H1 (cell line): ENCODE results near the gene PHKA2. TPM values are rescaled to one million over a fixed set of nuclear protein-coding genes. Genes with fewer than 3 reads are reported as not detected.

ENCODE experiments used
- CTCF ChIA-PET: fragments of 300-600 bp; sonication (Branson Sonifier 250); formaldehyde crosslinking; loops from one replicate; lab custom pipeline; 2021; ENCODE audit not compliant: partially characterized antibody; lab: Charles Lee
- POLR2A ChIA-PET: fragments of 300-600 bp; sonication (Branson Sonifier 250); formaldehyde crosslinking; loops from one replicate; lab custom pipeline; 2021; ENCODE audit warnings: inconsistent platforms; ENCODE audit not compliant: partially characterized antibody; lab: Charles Lee
- DNase-seq, 2 experiments: peaks; one replicate each; pipeline versions ENCODE4 v3.0.0 to v3.0.0-alpha.2; 2010 to 2022; ENCODE audit warnings: low spot score in 2 of 2, low read depth in 1 of 2, mixed read lengths in 1 of 2
- FAIRE-seq: peaks from 2 replicates; lab custom pipeline; 2011; peaks lifted over from hg19 to GRCh38; lab: Jason Lieb, UNC
- H2AFZ ChIP-seq: 2 replicates; pipeline ENCODE4 v1.8.1; 2012; ENCODE audit warnings: low read length, inconsistent platforms
- H2AK5ac ChIP-seq: 2 replicates; pipeline ENCODE4 v1.6.1; 2013; ENCODE audit warnings: low read depth, low read length
- H2BK120ac ChIP-seq: replicated peaks from 2 replicates; pipeline ENCODE3; 2013; ENCODE audit warnings: low read depth, low read length, inconsistent platforms
- H2BK12ac ChIP-seq: 2 replicates; pipeline ENCODE4 v1.6.1; 2013; ENCODE audit warnings: low read depth, low read length
- H2BK15ac ChIP-seq: 2 replicates; pipeline ENCODE4 v1.6.1; 2013; ENCODE audit warnings: low read length
- H2BK20ac ChIP-seq: 2 replicates; pipeline ENCODE4 v1.6.1; 2013; ENCODE audit warnings: low read length
- H2BK5ac ChIP-seq: 2 replicates; pipeline ENCODE4 v1.6.1; 2013; ENCODE audit warnings: low read depth, low read length
- H3K14ac ChIP-seq: 2 replicates; pipeline ENCODE4 v1.6.1; 2013; ENCODE audit warnings: inconsistent platforms; ENCODE audit not compliant: insufficient read length
- H3K18ac ChIP-seq: 2 replicates; pipeline ENCODE4 v1.6.1; 2013; ENCODE audit warnings: low read length; ENCODE audit errors: extremely low read depth
- H3K23ac ChIP-seq: 2 replicates; pipeline ENCODE4 v1.6.1; 2013; ENCODE audit warnings: inconsistent platforms; ENCODE audit not compliant: insufficient read length
- H3K23me2 ChIP-seq: 2 replicates; pipeline ENCODE4 v1.6.1; 2013; ENCODE audit warnings: low read depth, low read length
- H3K27ac ChIP-seq: 2 replicates; pipeline ENCODE4 v1.6.1; 2011; ENCODE audit warnings: low read depth, low read length, inconsistent platforms
- H3K27me3 ChIP-seq, 4 experiments: replicated peaks in 1 of 4; 1 replicate in 1 of 4; 2 replicates in 3 of 4; pipeline versions ENCODE4 v1.6.1 to v1.8.1; 2011 to 2013; ENCODE audit warnings: low read length in 3 of 4, mild to moderate bottlenecking in 3 of 4, inconsistent platforms in 2 of 4, mixed read lengths in 2 of 4, moderate library complexity in 1 of 4; ENCODE audit not compliant: control insufficient read depth in 3 of 4, insufficient read depth in 3 of 4; ENCODE audit errors: extremely low read depth in 1 of 4
- H3K36me3 ChIP-seq, 4 experiments: 2 replicates each; pipeline versions ENCODE4 v1.6.1 to v1.8.1; 2011 to 2013; ENCODE audit warnings: mild to moderate bottlenecking in 4 of 4, low read length in 3 of 4, moderate library complexity in 2 of 4, control low read depth in 1 of 4, inconsistent platforms in 1 of 4; ENCODE audit not compliant: insufficient read depth in 4 of 4, control insufficient read depth in 2 of 4
- H3K4ac ChIP-seq: replicated peaks from 2 replicates; pipeline ENCODE3; 2013; ENCODE audit warnings: low read length, low read depth, mixed read lengths, inconsistent platforms; ENCODE audit not compliant: insufficient read length
- H3K4me1 ChIP-seq, 4 experiments: replicated peaks in 1 of 4; 1 replicate in 1 of 4; 2 replicates in 3 of 4; pipeline versions ENCODE4 v1.6.1 to v1.8.1; 2011 to 2013; ENCODE audit warnings: low read length in 3 of 4, inconsistent platforms in 2 of 4, mixed read lengths in 1 of 4; ENCODE audit not compliant: insufficient read depth in 4 of 4, control insufficient read depth in 3 of 4
- H3K4me2 ChIP-seq, 2 experiments: 2 replicates each; pipeline versions ENCODE4 v1.6.1 to v1.8.1; 2011 to 2013; ENCODE audit warnings: low read depth in 2 of 2, low read length in 2 of 2, control low read depth in 1 of 2, inconsistent platforms in 1 of 2, mild to moderate bottlenecking in 1 of 2; ENCODE audit not compliant: insufficient read depth in 1 of 2
- H3K4me3 ChIP-seq, 4 experiments: fragments of 200-600, 300-600 bp in 1 of 4; sonication (generic), shearing (Covaris generic), sonication (Bioruptor Twin) in 1 of 4; 2 replicates each; pipeline versions ENCODE4 v1.5.1 to v1.8.1; 2011 to 2016; ENCODE audit warnings: low read length in 4 of 4, low read depth in 3 of 4, control low read depth in 2 of 4, inconsistent platforms in 2 of 4, mild to moderate bottlenecking in 2 of 4, mixed read lengths in 1 of 4, moderate library complexity in 1 of 4; ENCODE audit not compliant: insufficient read depth in 2 of 4; ENCODE audit errors: extremely low read depth in 1 of 4
- H3K56ac ChIP-seq: replicated peaks from 2 replicates; pipeline ENCODE3; 2013; ENCODE audit warnings: low read depth, mild to moderate bottlenecking, mixed read lengths, low read length, inconsistent platforms; ENCODE audit not compliant: insufficient read length
- H3K79me1 ChIP-seq: 2 replicates; pipeline ENCODE4 v1.6.1; 2013; ENCODE audit warnings: low read depth, low read length, control low read depth
- H3K79me2 ChIP-seq, 2 experiments: 2 replicates each; pipeline versions ENCODE4 v1.6.1 to v1.8.1; 2012 to 2013; ENCODE audit warnings: low read length in 2 of 2, mild to moderate bottlenecking in 2 of 2, inconsistent platforms in 1 of 2; ENCODE audit not compliant: insufficient read depth in 2 of 2, control insufficient read depth in 1 of 2
- H3K9ac ChIP-seq, 4 experiments: replicated peaks in 1 of 4; 1 replicate in 1 of 4; 2 replicates in 3 of 4; pipeline versions ENCODE4 v1.6.1 to v1.8.1; 2011 to 2013; ENCODE audit warnings: low read depth in 3 of 4, low read length in 3 of 4, control low read depth in 2 of 4, mild to moderate bottlenecking in 2 of 4, moderate library complexity in 2 of 4, inconsistent platforms in 1 of 4; ENCODE audit errors: extremely low read depth in 1 of 4
- H3K9me3 ChIP-seq, 2 experiments: 2 replicates each; pipeline versions ENCODE4 v1.6.1 to v1.8.1; 2012 to 2013; ENCODE audit warnings: mild to moderate bottlenecking in 2 of 2, moderate library complexity in 2 of 2, control low read depth in 1 of 2, inconsistent platforms in 1 of 2, low read depth in 1 of 2, low read length in 1 of 2, mixed read lengths in 1 of 2; ENCODE audit not compliant: insufficient read depth in 2 of 2
- H4K20me1 ChIP-seq, 2 experiments: replicated peaks in 1 of 2; 2 replicates each; pipeline versions ENCODE3 to v1.8.1; 2011 to 2013; ENCODE audit warnings: inconsistent platforms in 2 of 2, low read length in 2 of 2, mild to moderate bottlenecking in 1 of 2; ENCODE audit not compliant: insufficient read depth in 2 of 2, control insufficient read depth in 1 of 2
- H4K5ac ChIP-seq: 2 replicates; pipeline ENCODE4 v1.6.1; 2013; ENCODE audit warnings: low read length, low read depth, mixed read lengths, inconsistent platforms; ENCODE audit not compliant: insufficient read length
- H4K8ac ChIP-seq: 2 replicates; pipeline ENCODE4 v1.8.0; 2013; ENCODE audit warnings: mild to moderate bottlenecking, moderate library complexity, low read length, inconsistent platforms; ENCODE audit not compliant: insufficient read depth; ENCODE audit errors: extremely low read depth
- H4K91ac ChIP-seq: replicated peaks from 2 replicates; pipeline ENCODE3; 2013; ENCODE audit warnings: low read length, mixed read lengths, inconsistent platforms; ENCODE audit not compliant: insufficient read length
- ASH2L ChIP-seq: fragments of 200-600, 300-600 bp; sonication (generic); IDR thresholded peaks from one replicate; pipeline ENCODE4 v1.7.1; 2017; ENCODE audit warnings: low read length
- ATF3 ChIP-seq: IDR thresholded peaks from 2 replicates; pipeline ENCODE4 v1.6.1; 2011; ENCODE audit warnings: low read depth, mild to moderate bottlenecking, low read length; ENCODE audit not compliant: insufficient read depth
- BACH1 ChIP-seq: IDR thresholded peaks from 2 replicates; pipeline ENCODE4 v1.6.1; 2012; ENCODE audit warnings: low read length, improper control_type of control experiment
- CBX5 ChIP-seq: fragments of 300-800, 300-1000 bp; sonication (generic); IDR thresholded peaks from 2 replicates; pipeline ENCODE4 v1.7.1; 2016; ENCODE audit warnings: antibody characterized with exemption, low read length, low read depth
- CBX8 ChIP-seq: fragments of 300-800, 300-1000 bp; sonication (generic); IDR thresholded peaks from 2 replicates; pipeline ENCODE4 v1.7.1; 2016; ENCODE audit warnings: low read depth, low read length, borderline replicate concordance
- CEBPB ChIP-seq: IDR thresholded peaks from 2 replicates; pipeline ENCODE4 v1.6.1; 2012; ENCODE audit warnings: low read depth, low read length
- EGR1 ChIP-seq: IDR thresholded peaks from 2 replicates; pipeline ENCODE4 v1.6.1; 2011; ENCODE audit warnings: low read depth, low read length, borderline replicate concordance
- FOSL1 ChIP-seq: IDR thresholded peaks from 2 replicates; pipeline ENCODE4 v1.6.1; 2011; ENCODE audit warnings: mild to moderate bottlenecking, low read depth, low read length, moderate library complexity; ENCODE audit not compliant: insufficient read depth
- HDAC6 ChIP-seq: IDR thresholded peaks from one replicate; pipeline ENCODE4 v1.7.1; 2012; ENCODE audit warnings: low read depth, mild to moderate bottlenecking, inconsistent platforms, low read length, moderate library complexity
- POU5F1 ChIP-seq: IDR thresholded peaks from 2 replicates; pipeline ENCODE4 v1.6.1; 2011; ENCODE audit warnings: low read depth, mild to moderate bottlenecking, low read length, moderate library complexity
- RFX5 ChIP-seq: IDR thresholded peaks from 2 replicates; pipeline ENCODE4 v1.6.1; 2011; ENCODE audit warnings: low read depth, low read length, improper control_type of control experiment, borderline replicate concordance
- SUZ12 ChIP-seq: fragments of 200-600 bp; sonication (generic); IDR thresholded peaks from 2 replicates; pipeline ENCODE4 v1.6.1; 2012; ENCODE audit warnings: mild to moderate bottlenecking, inconsistent platforms, low read length, moderate library complexity, mixed read lengths
- TCF12 ChIP-seq: IDR thresholded peaks from 2 replicates; pipeline ENCODE4 v1.6.1; 2011; ENCODE audit warnings: low read depth, mild to moderate bottlenecking, low read length
- TEAD4 ChIP-seq: IDR thresholded peaks from 2 replicates; pipeline ENCODE4 v1.6.1; 2012; ENCODE audit warnings: low read depth, low read length, inconsistent platforms, mixed read lengths
- ZNF274 ChIP-seq: IDR thresholded peaks from 2 replicates; pipeline ENCODE4 v1.7.0; 2012; ENCODE audit warnings: low read length, borderline replicate concordance; ENCODE audit errors: extremely low read depth
- WGBS, 2 experiments: shearing (Covaris generic) in 1 of 2; methylation state at CpG; one replicate each; pipeline versions ENCODE4 v1.1.6 to v1.1.7; 2013 to 2015; ENCODE audit warnings: low lambda C conversion rate in 2 of 2, mixed read lengths in 2 of 2, inconsistent platforms in 1 of 2, low coverage in 1 of 2, missing lambda C conversion rate in 1 of 2; ENCODE audit not compliant: insufficient replicate concordance in 2 of 2, insufficient coverage in 1 of 2, insufficient read length in 1 of 2; ENCODE audit errors: extremely low coverage in 1 of 2, missing lambda C conversion rate in 1 of 2; 5-methylcytosine and 5-hydroxymethylcytosine counted together
- polyA plus RNA-seq, 7 experiments: library from polyadenylated mRNA; depleted of rRNA in 3 of 7; stranded (reverse) in 5 of 7; unstranded in 2 of 7; fragments of >200 nt in 5 of 7; fragments of 200-250 nt in 2 of 7; gene quantifications; 1 replicate in 5 of 7; 2 replicates in 1 of 7; 4 replicates in 1 of 7; pipeline versions ENCODE4 v1.2.1 to v1.2.3, GENCODE V29; 2011 to 2013; ENCODE audit warnings: missing spikeins in 2 of 7, mixed read lengths in 2 of 7
- total RNA-seq: library from RNA; stranded (reverse); fragmentation: NEBNext Ultra II Directional; extraction: Animal tissue kit (Norgen Biotek cat#: 25700); gene quantifications from 2 replicates; pipeline ENCODE4 v1.2.1, GENCODE V29; 2021

The PHKA2 gene
- total and polyA plus RNA-seq, 2 of the 8 experiments (the other 6 are each of a cell fraction or from before 2014, with no cell fraction given) = 28.1 to 35.8 TPM

- no peak overlapping the region for H3K23ac ChIP-seq
- TF ChIP-seq RFX5 (no peak), SUZ12 (no peak), HDAC6 (no peak), TEAD4 (no peak), CBX8 (no peak), POU5F1 (no peak), TCF12 (no peak), ASH2L (no peak), CBX5 (no peak), FOSL1 (no peak), ZNF274 (no peak), CEBPB (no peak), EGR1 (no peak), BACH1 (no peak), ATF3 (no peak)
Measured at GRCh38 chrX:18934708-18935107, 49.2 kb downstream of the PHKA2 start.

More at GRCh38 chrX:18934708-18935107, 49.2 kb downstream of the PHKA2 start:
- Histone ChIP-seq H4K5ac (no peak overlapping the region), H3K27ac (no peak overlapping the region), H3K9ac (no peak overlapping the region), H2BK5ac (no peak overlapping the region), H2BK12ac (no peak overlapping the region), H3K14ac (no peak overlapping the region), H3K4me2 (no peak overlapping the region), H4K91ac (no peak overlapping the region), H3K36me3 (peaks cover 3 to 14% (median 8%) of the 10 kb centered on the region in 4 experiments; a peak in 6 of 8 replicates), H2BK20ac (no peak overlapping the region), H3K18ac (no peak overlapping the region), H2BK120ac (no peak overlapping the region), H3K23me2 (no peaks in the 10 kb centered on the region), H2AK5ac (no peak overlapping the region), H3K79me1 (no peaks in the 10 kb centered on the region), H3K4ac (no peak overlapping the region), H3K27me3 (no peaks in the 10 kb centered on the region), H2BK15ac (no peak overlapping the region), H3K4me1 (peaks cover 0 to 8% (median 4%) of the 10 kb centered on the region in 4 experiments; a peak in 4 of 7 replicates), H3K56ac (no peak overlapping the region), H4K8ac (no peak overlapping the region), H3K79me2 (no peaks in the 10 kb centered on the region), H2AFZ (no peak overlapping the region), H4K20me1 (peaks cover 0 to 1% of the 10 kb centered on the region in 2 experiments), H3K9me3 (no peaks in the 10 kb centered on the region), H3K4me3 (no peak overlapping the region)
- no peak for FAIRE-seq
- POLR2A ChIA-PET = no interaction called here
- 100% methylated on average over 3 of the region's 3 CpGs; no CpG with 5 or more reads in 1 of the 2 experiments for WGBS, 2 experiments
- CTCF ChIA-PET = interaction anchor here (1.0 to 2.4 kb wide), 3 partner anchors 107 to 398 kb away, joined by 3 to 11 read pairs (median 3); no protein-coding TSS in a partner anchor
- no peak for DNase-seq
